Loucy (cell line): Measurements from ENCODE around the gene DDX23.

Experiments used
- CTCF ChIP-seq: fragments of 200-600 bp; sonication (generic); conservative IDR thresholded peaks from 2 replicates; pipeline ENCODE4 v1.5.1; 2014; ENCODE audit warnings: mild to moderate bottlenecking, antibody characterized with exemption, low read length
- EZH2phosphoT487 ChIP-seq: fragments of 200-600 bp; IDR thresholded peaks from 2 replicates; pipeline ENCODE4 v1.6.1; 2018; ENCODE audit warnings: antibody characterized with exemption, mild to moderate bottlenecking, moderate library complexity, borderline replicate concordance

GRCh38 chr12:48812389-48812788 lies 39.6 kb downstream of the DDX23 start:
- no peak for TF ChIP-seq CTCF
- TF ChIP-seq EZH2phosphoT487: no peak
